GM20000 (cell line): ENCODE measurements around the gene PLEK.

Experiments used
- DNase-seq: peaks from one replicate; pipeline ENCODE4 v3.0.0; 2012; ENCODE audit warnings: low spot score
- CTCF ChIP-seq: IDR thresholded peaks from 2 replicates; pipeline ENCODE4 v1.5.1; 2012; ENCODE audit warnings: mild to moderate bottlenecking, control low read depth; ENCODE audit errors: extremely low read depth, missing control alignments

The PLEK gene

GRCh38 chr2:68365087-68365486 is at the start of gene PLEK:
Gene PLEK, plus strand, starts transcription at chr2:68365282. Its CDS starts 70 bp downstream, at chr2:68365352.
- TF ChIP-seq CTCF, result no peak
- peak; percentile 49 for DNase-seq

- TF ChIP-seq CTCF, result no peak
- DNase-seq, result no peak
Measured at GRCh38 chr2:68316111-68316510, 49.0 kb upstream of the PLEK start.

- DNase-seq, result no peak
- TF ChIP-seq CTCF, result no peak
Measured at GRCh38 chr2:68317971-68318913, 46.8 kb upstream of the PLEK start.

- DNase-seq, result no peak
- TF ChIP-seq CTCF, result no peak
Measured at GRCh38 chr2:68318914-68319397, 46.1 kb upstream of the PLEK start.

GRCh38 chr2:68319398-68320117 is 45.5 kb upstream of the PLEK start, which contains the start of gene CNRIP1:
Gene CNRIP1, minus strand, starts transcription at chr2:68319949. Its CDS starts 549 bp downstream, at chr2:68319400.
- TF ChIP-seq CTCF, result no peak
- DNase-seq, result peak; percentile 33

- no peak for DNase-seq
- TF ChIP-seq CTCF, result no peak
Measured at GRCh38 chr2:68320118-68320641, 44.9 kb upstream of the PLEK start.
